Fibroblast of skin of scalp (primary cell): ENCODE measurements around the gene NDOR1.
A peak's percentile ranks its signal among the peaks of the same experiment; 100 is the strongest.

Experiments used
- DNase-seq: peaks from one replicate; pipeline ENCODE4 v3.0.0-alpha.2; 2013

The NDOR1 gene

DNA sequence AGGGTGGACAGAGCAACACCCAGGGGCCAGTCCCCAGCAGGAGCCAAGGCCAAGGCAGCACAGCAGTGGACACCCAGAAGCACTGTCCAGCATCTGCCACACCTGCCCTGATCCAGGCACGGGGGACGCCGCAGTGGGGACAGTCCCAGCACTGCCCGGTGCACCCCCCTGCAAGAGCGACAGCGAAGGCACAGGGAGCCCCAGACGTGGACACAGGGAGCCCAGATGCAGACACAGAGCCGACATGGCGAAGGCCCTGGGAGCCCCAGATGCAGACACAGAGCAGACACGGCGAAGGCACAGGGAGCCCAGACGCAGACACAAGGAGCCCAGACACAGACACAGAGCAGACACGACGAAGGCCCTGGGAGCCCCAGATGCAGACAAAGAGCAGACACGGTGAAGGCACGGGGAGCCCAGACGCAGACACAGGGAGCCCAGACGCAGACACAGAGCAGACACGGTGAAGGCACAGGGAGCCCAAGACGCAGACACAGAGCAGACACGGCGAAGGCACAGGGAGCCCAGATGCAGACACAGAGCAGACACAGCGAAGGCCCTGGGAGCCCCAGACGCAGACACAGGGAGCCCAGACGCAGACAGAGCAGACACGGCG lies 21.4 kb upstream of the NDOR1 start:
- no peak for DNase-seq

DNA sequence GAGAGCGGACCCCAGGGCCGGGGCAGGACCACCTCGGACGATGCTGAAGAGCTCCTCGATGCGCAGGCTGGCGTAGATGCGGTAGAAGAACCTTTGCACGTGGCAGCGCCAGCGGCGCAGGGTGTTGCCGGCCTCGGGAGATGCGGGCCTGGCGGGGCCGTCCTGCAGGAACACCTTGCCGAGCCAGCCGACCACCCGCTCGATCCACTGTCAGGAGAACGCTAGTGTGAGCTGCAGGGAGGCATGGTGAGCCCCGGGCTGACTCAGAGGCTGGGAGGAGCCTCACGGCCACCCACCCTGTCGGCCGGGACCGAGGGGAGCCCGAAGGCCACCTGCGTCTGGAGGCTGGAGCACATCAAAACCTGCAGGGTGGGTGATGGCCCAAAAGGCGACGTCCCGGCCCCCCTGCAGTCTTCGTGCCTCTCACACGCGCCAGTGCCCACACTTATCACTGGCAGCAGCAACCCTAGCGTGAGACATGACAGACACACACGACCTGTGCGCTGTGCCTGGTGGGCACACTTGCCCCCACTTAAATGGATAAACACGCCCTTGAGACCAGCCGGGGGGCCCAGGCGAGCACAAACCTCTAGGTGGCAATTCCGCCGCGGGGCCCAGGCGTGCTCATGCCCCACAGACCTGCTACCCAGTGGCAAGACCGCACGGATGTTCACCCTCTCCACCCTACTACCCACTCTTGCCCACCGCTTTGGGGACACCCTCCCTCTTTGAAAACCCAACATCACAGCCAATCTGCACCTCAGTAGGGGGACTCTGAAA lies 20.4 kb upstream of the NDOR1 start:
- DNase-seq, result no peak

DNA sequence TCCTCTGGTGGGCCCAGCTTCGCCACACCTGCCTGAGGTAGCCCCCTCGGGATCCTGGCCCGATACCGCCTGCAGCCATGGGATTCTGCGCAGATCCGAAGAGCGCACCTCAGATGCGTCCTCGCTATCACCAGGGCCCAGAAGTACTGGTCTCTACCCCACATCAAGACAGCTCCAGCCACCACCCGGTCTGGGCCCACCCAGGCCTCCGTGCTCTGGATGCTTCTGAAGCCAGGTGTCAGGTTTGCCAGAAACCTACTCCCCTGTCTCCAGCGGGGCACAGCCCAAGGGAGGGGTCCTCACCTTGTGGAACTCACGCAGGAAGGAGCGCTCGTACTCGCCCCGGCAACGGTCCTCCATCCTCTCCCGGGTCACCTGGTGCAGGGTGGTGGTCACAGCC lies 19.6 kb upstream of the NDOR1 start:
- DNase-seq, result no peak

DNA sequence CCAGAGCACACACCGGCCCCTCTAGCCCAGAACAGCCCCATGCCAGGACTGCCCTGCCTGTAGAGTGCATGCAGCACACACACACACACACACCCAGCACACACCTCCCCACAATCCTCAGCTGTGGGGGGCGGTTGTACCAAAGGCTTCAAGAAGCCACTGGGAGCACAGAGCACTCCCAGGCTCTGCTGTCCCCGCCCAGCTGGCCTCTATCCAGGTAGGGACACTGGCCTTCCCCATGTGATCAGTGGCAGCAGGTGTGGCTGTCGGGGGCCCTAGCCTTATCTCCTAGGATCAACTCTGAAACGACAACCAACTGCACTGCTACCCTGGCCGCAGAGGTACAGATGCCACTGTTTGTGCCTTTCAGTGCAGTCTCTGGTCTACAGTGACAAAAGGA lies 19.1 kb upstream of the NDOR1 start:
- no peak for DNase-seq

DNA sequence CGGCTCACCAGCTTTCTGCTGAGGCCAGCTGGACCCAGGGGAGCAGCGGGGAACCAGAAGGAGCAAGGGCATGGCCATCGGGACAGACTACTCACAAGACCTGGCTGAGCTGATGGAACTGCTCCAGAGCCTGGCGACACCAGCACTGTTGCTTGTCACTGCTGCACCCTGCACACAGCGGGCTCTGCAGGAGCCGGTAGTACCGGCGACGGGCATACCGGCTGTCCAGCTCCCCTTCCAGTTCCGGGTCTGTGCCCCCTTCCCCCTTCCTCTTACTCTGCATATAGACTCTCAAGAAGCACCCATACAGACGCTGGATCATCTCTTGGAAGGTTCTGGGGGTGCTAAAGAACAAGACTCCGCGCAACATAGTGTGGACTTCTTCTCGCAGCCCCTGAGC lies 18.1 kb upstream of the NDOR1 start:
- no peak for DNase-seq

DNA sequence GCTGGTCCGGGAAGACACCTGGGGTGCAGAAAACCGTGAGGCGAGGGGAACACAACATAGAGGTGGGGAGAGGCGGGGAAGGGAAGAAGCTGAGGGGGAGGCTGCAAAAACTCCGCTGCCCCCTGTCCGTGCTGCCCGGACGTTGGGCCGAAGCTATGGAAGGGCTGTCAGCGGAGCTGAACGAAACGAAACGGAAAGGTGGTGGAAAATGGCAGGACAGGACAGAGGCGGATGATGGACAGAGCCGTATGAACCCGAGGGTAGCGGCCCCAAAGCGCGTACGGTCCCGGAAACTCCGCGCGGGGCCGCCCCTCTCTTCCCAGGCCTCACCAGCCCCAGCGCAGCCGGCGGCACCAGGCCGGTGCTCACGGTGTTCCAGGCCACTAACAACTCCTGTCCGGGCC lies 17.4 kb upstream of the NDOR1 start:
- DNase-seq, result no peak

DNA sequence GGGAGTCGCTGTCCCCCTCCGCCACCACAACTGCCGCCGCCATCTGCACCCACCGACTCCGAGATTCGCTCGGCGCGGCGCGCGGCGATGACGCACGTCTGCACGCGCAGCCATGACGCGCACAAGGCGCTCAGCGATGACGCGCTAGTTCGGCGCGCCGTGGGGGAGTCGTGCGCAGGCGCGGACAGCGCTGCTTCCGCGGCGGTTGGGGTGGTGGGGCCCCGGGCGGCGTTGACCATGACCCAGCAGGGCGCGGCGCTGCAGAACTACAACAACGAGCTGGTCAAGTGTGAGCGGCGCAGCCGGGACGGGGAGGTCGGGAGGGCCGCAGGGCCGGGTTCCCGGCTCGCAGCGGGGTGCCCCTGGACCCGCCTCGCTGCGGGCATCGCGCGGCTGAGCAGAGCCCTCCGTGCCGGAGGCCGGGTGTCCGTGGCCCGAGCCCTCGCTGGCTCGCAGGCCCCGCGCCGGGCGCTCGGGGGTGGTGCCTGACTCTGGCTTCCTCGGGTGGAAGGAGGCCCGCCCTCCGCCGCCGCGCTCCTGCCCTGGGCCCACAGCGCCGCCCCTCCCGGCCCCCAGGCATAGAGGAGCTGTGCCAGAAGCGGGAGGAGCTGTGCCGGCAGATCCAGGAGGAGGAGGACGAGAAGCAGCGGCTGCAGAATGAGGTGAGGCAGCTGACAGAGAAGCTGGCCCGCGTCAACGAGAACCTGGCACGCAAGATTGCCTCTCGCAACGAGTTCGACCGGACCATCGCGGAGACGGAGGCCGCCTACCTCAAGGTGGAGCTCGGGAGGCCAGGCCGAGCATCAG lies 16.8 kb upstream of the NDOR1 start, which contains the start of the genes ANAPC2 and SSNA1:
Gene ANAPC2 (minus strand): TSS at position 71 of the 807 bp plus-strand sequence. CDS start 28 bp downstream, at position 43.
Gene SSNA1 (plus strand): TSS at position 187 of the 807 bp plus-strand sequence. CDS start 51 bp downstream, at position 238.
- peak; percentile 93 for DNase-seq

DNA sequence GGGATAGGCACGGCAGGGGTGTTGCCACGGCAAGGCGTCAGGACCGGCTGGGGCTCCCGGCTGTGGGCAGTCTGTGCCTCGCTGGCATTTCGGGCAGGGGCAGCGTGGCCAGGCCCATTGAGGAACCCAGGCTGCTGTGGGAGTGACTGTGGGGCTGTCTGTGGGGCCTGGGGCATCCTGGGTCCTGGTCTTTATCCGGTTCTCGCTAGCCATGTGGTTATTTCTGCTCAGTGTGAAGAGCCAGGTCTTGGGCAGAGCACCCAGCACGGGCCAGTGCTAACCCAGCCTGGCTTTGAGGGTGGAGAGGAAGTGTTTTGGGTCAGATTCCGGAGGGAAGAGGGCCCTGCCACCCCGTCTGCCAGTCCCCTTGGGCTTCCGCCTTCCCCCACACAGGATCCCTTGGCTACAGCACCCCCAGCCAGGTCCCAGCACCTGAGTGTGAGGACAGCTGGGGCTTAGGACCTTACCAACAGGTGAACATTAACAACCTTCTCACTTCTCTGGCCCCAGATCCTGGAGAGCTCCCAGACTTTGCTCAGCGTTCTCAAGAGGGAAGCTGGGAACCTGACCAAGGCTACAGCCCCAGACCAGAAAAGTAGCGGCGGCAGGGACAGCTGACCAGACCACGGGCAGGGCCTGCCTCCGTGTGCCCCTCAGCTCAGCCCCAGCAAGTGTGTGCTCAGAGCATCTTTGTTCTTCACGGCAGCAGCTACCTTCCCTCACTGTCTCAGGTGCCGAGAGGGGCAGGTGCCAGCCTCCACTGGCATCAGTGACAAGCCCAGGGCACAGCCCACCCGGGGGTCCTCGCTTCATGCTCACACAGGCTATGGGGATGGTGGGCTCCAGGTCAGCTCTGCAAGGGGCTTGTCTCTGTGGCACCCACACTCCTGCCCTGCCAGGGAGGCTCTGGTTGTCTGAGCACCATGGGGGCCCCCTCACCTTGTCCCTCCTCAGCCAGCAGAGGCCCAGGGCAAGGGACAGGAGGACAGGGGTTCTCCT lies 15.9 kb upstream of the NDOR1 start:
- no peak for DNase-seq

DNA sequence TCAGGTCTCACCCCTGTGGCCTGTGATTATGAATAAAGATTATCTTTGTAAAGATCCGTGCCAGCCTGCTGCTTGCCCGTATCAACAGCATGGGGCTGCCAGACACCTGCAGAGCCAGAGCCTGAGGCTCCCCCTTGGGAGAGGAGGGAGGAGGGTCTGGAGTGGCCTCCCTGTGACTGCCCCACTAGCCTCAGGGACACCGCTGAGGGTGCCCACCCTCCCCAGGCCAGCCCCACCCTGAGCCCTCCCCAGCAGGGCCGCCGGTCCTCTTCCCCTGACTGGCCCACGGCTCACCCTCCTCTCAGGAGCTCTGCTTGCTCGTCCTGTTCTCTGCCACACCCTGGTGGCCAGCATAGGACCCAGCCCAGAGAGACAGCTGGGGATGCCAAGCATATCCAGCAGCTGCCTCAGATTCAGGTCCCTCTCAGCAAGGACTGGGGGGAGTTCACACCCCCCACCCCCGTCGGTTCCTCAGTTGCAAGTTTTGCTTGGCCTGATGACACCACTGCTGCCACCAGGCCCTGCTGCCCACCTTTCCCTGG lies 15.1 kb upstream of the NDOR1 start:
- DNase-seq, result no peak

DNA sequence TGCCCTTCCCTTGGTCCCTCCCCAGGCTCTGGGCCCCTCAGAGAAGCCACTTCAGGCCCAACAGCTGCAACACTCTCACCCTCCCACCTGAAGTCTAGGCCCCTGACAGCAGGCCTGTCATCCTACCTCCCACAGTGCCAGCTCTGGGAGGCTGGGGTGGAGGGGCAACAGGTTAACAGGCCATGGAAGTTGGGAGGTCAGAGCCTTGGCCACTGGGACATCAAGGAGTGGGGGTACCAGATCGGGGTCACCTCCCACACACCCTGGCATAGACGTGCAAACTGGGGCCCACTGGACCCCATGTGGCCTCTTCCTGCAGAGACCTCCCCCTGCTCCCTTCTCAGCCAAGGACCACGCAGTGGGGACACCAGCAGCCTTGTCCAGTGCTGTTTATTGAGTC lies 14.3 kb upstream of the NDOR1 start:
- no peak for DNase-seq

DNA sequence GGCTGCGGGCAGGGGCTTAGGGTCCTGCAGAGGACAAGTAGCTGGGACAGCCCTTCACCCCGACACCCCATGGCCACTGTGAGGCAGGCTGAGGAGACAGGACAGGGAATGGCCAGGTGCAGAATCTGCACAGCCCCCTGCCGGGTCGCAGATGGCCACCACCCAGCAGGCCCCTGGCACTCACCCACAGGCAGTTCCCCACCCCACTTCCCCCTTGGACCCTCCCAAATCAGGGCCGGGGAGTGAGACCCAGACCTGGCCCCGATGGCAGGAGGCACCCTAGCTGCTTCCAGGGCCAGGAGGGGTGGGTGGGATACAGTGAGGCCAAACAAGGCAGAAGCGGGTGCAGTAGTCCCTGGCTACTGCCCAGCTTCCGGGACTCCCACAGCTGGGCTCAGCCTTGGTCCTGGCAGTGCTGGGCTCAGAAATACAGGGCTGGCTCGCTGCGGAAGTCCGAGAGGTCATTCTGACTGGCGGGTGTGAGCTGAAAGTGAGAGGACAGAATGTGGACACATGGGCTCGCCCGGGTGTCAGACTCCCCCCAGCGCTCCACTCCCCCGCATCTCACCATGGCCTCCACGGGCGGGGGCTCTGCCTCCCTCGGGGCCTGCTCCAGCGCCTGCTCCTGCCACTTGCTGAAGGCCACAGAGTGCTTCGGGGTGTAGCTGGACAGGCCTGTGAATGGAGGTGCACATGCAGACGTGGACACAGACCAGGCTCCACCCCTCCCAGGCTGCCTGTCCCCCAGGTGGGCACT lies 13.6 kb upstream of the NDOR1 start:
- DNase-seq, result no peak

DNA sequence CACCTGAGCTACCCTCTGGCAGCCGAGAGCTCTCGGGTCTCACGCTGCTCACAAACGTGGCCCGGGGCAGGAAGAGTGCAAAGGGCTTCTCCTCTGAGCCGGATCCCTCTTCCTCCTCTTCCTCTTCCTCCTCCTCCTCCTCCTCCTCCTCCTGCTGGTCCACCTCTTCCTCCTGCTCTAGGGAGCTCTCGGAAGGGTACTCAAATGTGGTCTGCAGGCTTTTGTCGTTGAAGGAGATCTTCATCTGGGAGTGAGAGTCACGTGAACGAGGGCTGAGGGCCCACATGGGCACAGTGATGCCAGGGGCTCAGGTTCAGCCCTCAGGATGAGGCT lies 13.1 kb upstream of the NDOR1 start:
- no peak for DNase-seq

DNA sequence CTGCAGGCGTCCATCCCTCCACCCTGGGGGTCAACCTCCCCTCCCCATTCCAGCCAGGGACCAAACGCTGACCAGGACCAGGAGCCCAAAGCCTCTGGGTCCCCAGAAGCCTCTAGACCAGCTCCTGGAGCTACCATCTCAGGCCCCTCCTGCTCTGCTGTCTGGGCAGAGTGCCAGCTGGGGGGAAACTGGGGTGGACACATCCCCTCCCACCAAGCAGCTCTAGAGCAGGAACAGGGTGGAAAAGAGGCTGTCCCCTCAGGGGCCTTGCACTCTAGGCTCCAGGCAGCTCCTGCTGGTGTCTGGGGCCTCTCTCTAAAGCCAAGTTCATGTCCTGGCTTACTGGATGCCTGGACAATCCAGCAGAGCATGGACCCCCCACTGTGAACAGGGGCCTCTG lies 12.6 kb upstream of the NDOR1 start:
- no peak for DNase-seq

DNA sequence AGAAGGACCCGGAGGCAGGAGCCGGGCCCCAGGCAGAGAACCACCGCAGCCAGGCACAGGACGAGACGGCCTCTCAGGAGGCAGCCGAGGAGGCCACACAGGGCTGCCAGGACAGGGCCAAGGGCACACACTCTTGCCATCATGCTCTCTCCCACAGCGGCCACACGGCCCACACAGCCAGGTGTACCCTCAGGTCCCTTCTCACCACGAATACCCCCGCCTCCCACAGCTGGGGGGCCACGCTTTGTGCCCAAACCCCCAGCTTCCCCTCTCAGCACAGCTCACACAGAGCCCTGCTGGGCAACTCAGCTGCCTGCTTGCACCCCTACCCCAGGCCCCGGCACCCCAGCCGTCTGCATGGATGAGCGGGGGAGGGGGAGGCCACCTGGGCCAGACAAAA lies 11.7 kb upstream of the NDOR1 start:
- no peak for DNase-seq

DNA sequence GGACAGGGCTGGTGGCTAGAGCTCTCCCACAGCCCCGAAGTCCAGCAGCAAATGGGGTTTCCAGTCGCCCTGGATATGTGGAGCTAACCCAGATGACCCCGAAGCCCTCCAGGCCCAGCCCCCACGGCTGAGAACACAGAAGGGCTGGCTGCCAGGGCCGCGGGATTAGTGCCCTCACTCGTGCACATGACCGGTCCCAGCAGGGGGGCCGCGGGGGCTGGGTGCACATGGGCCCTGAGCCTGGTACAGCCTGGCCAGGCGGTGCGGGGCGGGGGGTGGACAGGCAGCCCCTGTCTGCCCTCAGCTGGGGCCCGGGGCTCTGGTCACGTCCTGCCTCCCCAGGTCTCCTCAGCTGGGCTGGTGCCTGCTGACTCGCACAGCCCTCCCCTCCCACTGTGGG lies 11.1 kb upstream of the NDOR1 start:
- DNase-seq, result no peak

DNA sequence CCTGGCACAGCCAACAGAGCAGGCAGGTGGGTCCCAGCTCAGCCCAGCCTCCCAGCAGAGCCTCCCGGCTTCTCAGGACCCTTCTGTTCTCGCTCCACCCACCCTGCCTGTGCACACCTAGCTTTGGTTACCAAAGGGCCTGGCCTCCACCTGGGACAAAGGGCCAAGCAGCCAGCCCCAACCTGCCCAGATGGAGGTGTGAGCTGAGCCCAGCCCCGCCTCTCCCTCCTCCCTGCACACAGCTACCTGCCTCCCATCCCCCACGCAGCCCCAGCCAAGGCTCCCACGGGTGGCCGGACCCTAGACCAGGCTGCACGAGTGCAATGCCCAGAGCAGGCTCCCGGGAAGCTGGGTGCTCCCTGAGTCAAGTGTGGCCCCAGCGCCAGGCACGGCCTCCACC lies 10.6 kb upstream of the NDOR1 start:
- no peak for DNase-seq

DNA sequence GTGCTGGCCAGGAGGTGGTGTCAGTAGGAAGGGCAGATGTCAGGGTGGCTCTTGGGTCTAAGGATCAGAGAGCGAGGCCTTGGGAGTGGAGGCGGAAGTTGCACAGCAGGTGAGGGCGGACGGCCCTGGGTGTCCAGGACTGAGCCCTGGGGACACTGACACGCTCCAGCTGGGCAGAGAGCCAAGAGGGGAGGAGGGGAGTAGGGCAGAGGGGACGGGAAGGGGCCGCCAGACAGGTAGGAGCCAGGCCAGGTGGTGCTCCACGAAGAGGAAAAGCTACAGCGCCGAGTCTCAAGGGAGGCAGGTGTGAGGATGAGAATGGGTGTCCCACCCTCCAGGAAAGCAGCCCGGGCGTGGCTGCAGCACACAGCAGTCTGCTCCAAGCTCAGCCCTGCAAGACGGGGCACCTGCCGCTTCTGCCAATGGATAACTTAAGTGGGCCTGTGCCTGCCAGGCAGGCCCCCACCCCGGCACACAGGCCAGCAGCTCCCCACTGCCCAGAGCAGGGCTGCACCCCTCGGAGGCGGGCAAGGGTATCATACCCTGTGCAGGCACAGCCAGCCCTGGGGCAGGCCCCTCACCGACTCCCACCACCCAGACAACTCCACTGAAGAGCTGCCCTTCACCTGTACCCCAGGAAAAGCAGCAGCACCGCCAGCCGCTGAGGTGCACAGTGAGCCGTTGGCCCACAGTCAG lies 9.8 kb upstream of the NDOR1 start:
- DNase-seq, result no peak

DNA sequence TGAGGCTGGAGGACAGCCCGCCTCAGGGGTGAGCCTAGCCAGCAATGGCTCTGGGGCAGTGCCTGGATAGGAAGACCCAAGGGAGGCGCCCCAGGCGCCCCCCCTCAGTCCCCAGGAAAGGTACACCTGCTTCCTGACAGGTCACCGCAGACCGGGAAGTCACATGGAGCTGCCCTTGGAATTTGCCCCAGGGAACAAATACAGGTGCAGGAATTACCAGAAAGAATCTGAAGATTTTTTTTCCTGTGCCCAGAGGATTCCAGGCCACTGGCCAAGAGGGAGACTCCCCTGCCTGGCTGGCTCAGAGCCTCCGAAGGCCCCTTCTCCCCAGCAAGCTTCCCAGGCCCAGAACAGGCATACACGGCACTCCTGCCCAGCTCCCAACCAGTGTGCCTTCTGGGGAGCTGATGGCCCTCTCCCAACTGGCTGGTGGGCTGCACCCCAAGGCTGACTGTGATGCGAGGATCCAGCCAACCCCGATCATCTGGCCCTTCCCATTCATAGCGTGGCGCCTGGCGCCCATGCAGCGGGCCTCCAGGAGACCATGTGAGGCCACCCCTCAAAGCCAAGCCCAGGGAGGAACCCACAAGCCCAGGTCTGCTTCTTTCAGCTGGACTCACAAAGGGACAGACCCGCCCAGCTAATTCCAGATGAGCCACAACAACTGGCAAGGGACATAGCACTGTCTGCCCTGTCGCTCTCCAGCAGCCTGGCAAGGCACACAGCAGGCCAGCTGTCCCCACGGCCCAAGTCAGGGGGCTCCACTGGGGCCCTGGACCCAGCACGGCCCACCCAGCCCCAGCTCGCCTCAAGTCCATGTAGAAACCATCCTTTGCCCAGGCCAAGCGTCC lies 7.2 kb upstream of the NDOR1 start:
- DNase-seq, result no peak

DNA sequence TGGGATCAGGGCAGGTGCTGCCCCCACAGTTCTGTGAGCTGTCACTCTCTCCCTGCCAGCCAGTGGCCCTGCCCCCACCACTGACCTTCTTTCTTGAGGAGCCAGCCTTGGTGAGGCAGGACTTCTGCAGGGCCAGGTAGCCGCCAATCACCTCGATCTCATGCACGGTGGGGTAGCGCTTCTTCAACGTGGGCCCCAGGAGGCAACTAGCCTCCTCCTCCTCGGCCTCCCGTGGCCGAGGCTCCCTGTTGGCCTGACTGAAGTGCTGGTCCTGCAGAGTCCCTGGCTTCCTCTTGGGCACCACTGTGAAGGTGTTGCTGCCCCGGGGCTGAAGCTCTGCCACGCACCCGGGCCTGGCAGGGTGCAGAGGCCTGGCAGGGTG lies 6.6 kb upstream of the NDOR1 start:
- DNase-seq, result no peak
